GM12878 (cell line): Measurements from ENCODE around the gene CYP26B1. TPM values are rescaled to one million over a fixed set of nuclear protein-coding genes. Genes with fewer than 3 reads are reported as not detected.

Experiments used
- ATAC-seq: fragments of 200-7000 bp; cut with Tn5 transposase; 3 replicates; pipeline ENCODE4 v1.9.1; 2020; ENCODE audit warnings: mild to moderate bottlenecking, moderate library complexity
- BruUV-seq: library from RNA; stranded (reverse); fragments of 400-500 nt; replicated peaks from 2 replicates; lab custom pipeline; 2021; lab: Mats Ljungman, UMichigan
- CTCF ChIA-PET: fragments of 300-600 bp; sonication (Branson Sonifier 250); formaldehyde crosslinking; extraction: SDS; loops from one replicate; lab custom pipeline; 2021; ENCODE audit warnings: inconsistent platforms; lab: Yijun Ruan, JAX
- POLR2A ChIA-PET: fragments of 350-600 bp; formaldehyde crosslinking; extraction: SDS; loops from one replicate; lab custom pipeline; 2021; ENCODE audit warnings: inconsistent platforms; lab: Charles Lee
- RAD21 ChIA-PET: fragments of 300-600 bp; sonication (Branson Sonifier 250); formaldehyde crosslinking; loops from one replicate; lab custom pipeline; 2023; ENCODE audit warnings: antibody characterized with exemption; ENCODE audit not compliant: unreplicated experiment; lab: Charles Lee
- SMC1A ChIA-PET: fragments of 300-600 bp; sonication (Branson Sonifier 250); formaldehyde crosslinking; loops from one replicate; lab custom pipeline; 2023; ENCODE audit not compliant: unreplicated experiment, uncharacterized antibody; lab: Charles Lee
- DNase-seq: peaks from one replicate; pipeline ENCODE4 v3.0.0-alpha.2; 2011; ENCODE audit warnings: low read depth, low spot score
- FAIRE-seq: peaks from 3 replicates; lab custom pipeline; 2011; peaks lifted over from hg19 to GRCh38; lab: Jason Lieb, UNC
- H2AFZ ChIP-seq: 2 replicates; pipeline ENCODE4 v1.6.0; 2011; ENCODE audit warnings: low read depth, low read length, control low read depth; ENCODE audit not compliant: control insufficient read depth
- H3K27ac ChIP-seq: 2 replicates; pipeline ENCODE4 v1.5.1; 2011; ENCODE audit warnings: control low read depth; ENCODE audit not compliant: control insufficient read depth, insufficient read depth
- H3K27me3 ChIP-seq, 2 experiments: replicated peaks in 1 of 2; 2 replicates each; pipeline versions ENCODE4 v1.6.0 to v1.6.1; 2011; ENCODE audit warnings: low read length in 1 of 2; ENCODE audit not compliant: control insufficient read depth in 2 of 2, insufficient read depth in 2 of 2
- H3K36me3 ChIP-seq, 2 experiments: 2 replicates each; pipeline ENCODE4 v1.5.1; 2011; ENCODE audit warnings: low read length in 1 of 2; ENCODE audit not compliant: control insufficient read depth in 2 of 2, insufficient read depth in 2 of 2
- H3K4me1 ChIP-seq: 2 replicates; pipeline ENCODE4 v1.6.1; 2011; ENCODE audit warnings: mild to moderate bottlenecking, low read length, moderate library complexity, mixed read lengths; ENCODE audit not compliant: control insufficient read depth, insufficient read depth
- H3K4me2 ChIP-seq: 2 replicates; pipeline ENCODE4 v1.6.0; 2011; ENCODE audit warnings: control low read depth; ENCODE audit not compliant: control insufficient read depth, insufficient read depth
- H3K4me3 ChIP-seq: fragments of 200-600 bp; sonication (generic); 2 replicates; pipeline ENCODE4 v1.5.1; 2016
- H3K79me2 ChIP-seq: 2 replicates; pipeline ENCODE4 v1.6.0; 2011; ENCODE audit warnings: low read length; ENCODE audit not compliant: control insufficient read depth, insufficient read depth
- H3K9ac ChIP-seq: 2 replicates; pipeline ENCODE4 v1.8.0; 2011; ENCODE audit warnings: low read length, control low read depth, mixed read lengths; ENCODE audit not compliant: control insufficient read depth, insufficient read depth
- H3K9me3 ChIP-seq: replicated peaks from 3 replicates; pipeline ENCODE4 v1.5.1; 2011; ENCODE audit warnings: mild to moderate bottlenecking, low read length; ENCODE audit not compliant: control insufficient read depth, insufficient read depth
- H4K20me1 ChIP-seq: 2 replicates; pipeline ENCODE4 v1.6.0; 2011; ENCODE audit not compliant: control insufficient read depth, insufficient read depth
- CEBPB ChIP-seq, 2 experiments: fragments of 150-350 bp in 1 of 2; IDR thresholded peaks; 2 replicates each; pipeline ENCODE4 v1.6.1; 2012 to 2014; ENCODE audit warnings: low read depth in 2 of 2, low read length in 2 of 2, borderline replicate concordance in 1 of 2, inconsistent platforms in 1 of 2
- CEBPZ ChIP-seq: fragments of 150-350 bp; IDR thresholded peaks from 2 replicates; pipeline ENCODE4 v1.6.1; 2016; ENCODE audit warnings: low read depth, low read length
- EP300 ChIP-seq, 2 experiments: fragments of 150-350 bp in 1 of 2; IDR thresholded peaks; 2 replicates each; pipeline ENCODE4 v1.6.1; 2011 to 2012; ENCODE audit warnings: low read depth in 2 of 2, low read length in 2 of 2, borderline replicate concordance in 1 of 2, improper control_type of control experiment in 1 of 2, inconsistent platforms in 1 of 2; ENCODE audit not compliant: control insufficient read depth in 1 of 2
- HDAC6 ChIP-seq: fragments of 200-600 bp; sonication (generic); IDR thresholded peaks from one replicate; pipeline ENCODE4 v1.8.0; 2017; ENCODE audit warnings: antibody characterized with exemption; ENCODE audit not compliant: unreplicated experiment
- LARP7 ChIP-seq: fragments of 450-650 bp; IDR thresholded peaks from 2 replicates; pipeline ENCODE4 v1.6.1; 2017; ENCODE audit warnings: mild to moderate bottlenecking
- POU2F2 ChIP-seq: IDR thresholded peaks from 3 replicates; pipeline ENCODE4 v1.6.1; 2011; ENCODE audit warnings: low read depth, mild to moderate bottlenecking, low read length, borderline replicate concordance
- RUNX3 ChIP-seq: IDR thresholded peaks from 2 replicates; pipeline ENCODE4 v1.6.1; 2012; ENCODE audit warnings: low read length, inconsistent platforms
- TCF12 ChIP-seq: IDR thresholded peaks from 2 replicates; pipeline ENCODE4 v1.6.1; 2011; ENCODE audit warnings: low read depth, mild to moderate bottlenecking, low read length
- WRNIP1 ChIP-seq: IDR thresholded peaks from 2 replicates; pipeline ENCODE4 v1.6.1; 2011; ENCODE audit warnings: low read depth, low read length, improper control_type of control experiment, borderline replicate concordance
- ZNF592 ChIP-seq: fragments of 450-650 bp; IDR thresholded peaks from 2 replicates; pipeline ENCODE4 v1.6.1; 2017; ENCODE audit warnings: mild to moderate bottlenecking, moderate library complexity
- WGBS: methylation state at CpG from one replicate; pipeline ENCODE4 v1.1.6; 2016; ENCODE audit warnings: low lambda C conversion rate; ENCODE audit not compliant: insufficient replicate concordance, insufficient coverage; ENCODE audit errors: missing lambda C conversion rate; 5-methylcytosine and 5-hydroxymethylcytosine counted together
- in situ Hi-C: fragments of 300-500 bp; cut with MboI; formaldehyde crosslinking; loops from 9 replicates; pipeline ENCODE4 v1.14.3; 2018; ENCODE audit warnings: mixed read lengths
- intact Hi-C: fragments of 100-400 bp; cut with micrococcal nuclease; formaldehyde crosslinking; loops from one replicate; pipeline ENCODE4 v1.14.2; 2022; ENCODE audit not compliant: unreplicated experiment
- polyA plus RNA-seq, 11 experiments: library from polyadenylated mRNA; depleted of rRNA in 4 of 11; unstranded in 6 of 11; stranded (reverse) in 5 of 11; fragments of >200 nt; fragmentation: Nextera tagmentation in 4 of 11; fragmentation: Illumina TruSeq in 1 of 11; extraction: Ambion mirVana in 4 of 11; extraction: Trizol in 1 of 11; gene quantifications; 1 replicate in 1 of 11; 2 replicates in 10 of 11; pipeline versions ENCODE4 v1.2.1 to v1.2.3, GENCODE V29; 2011 to 2016; ENCODE audit warnings: inconsistent platforms in 2 of 11, missing spikeins in 2 of 11, low read depth in 1 of 11
- total RNA-seq, 4 experiments: library from RNA; depleted of rRNA in 3 of 4; stranded (reverse); fragments of >200 nt in 3 of 4; fragmentation: Illumina TruSeq in 1 of 4; extraction: Trizol in 1 of 4; gene quantifications; 2 replicates each; pipeline versions ENCODE4 v1.2.1 to v1.2.3, GENCODE V29; 2013 to 2021
- TF ChIP-seq, protein P1 (sequence below): fragments of 450-650 bp; IDR thresholded peaks from 2 replicates; pipeline ENCODE4 v1.6.1; 2017; ENCODE audit warnings: mild to moderate bottlenecking, moderate library complexity

The CYP26B1 gene
- total and polyA plus RNA-seq, 10 of the 15 experiments (the other 5 are each of a cell fraction or from before 2014, with no cell fraction given) = not detected

GRCh38 chr2:72191441-72191840 lies 43.8 kb upstream of the CYP26B1 start:
- POLR2A ChIA-PET = no interaction called here
- WGBS = 55% methylated on average over 1 of the region's 1 CpG
- Histone ChIP-seq H3K4me3 (no peak overlapping the region), H3K79me2 (no peaks in the 10 kb centered on the region), H3K4me1 (no peaks in the 10 kb centered on the region), H3K27ac (no peak overlapping the region), H2AFZ (no peak overlapping the region), H3K9ac (no peak overlapping the region), H4K20me1 (no peaks in the 10 kb centered on the region), H3K9me3 (no peaks in the 10 kb centered on the region; the same call in 2 of the 3 replicates), H3K27me3 (no peaks in the 10 kb centered on the region), H3K36me3 (no peaks in the 10 kb centered on the region), H3K4me2 (no peak overlapping the region)
- intact Hi-C loops = no loop called here
- DNase-seq (no peak), FAIRE-seq (no peak), ATAC-seq (no peak)
- CTCF ChIA-PET = no interaction called here
- in situ Hi-C loops = no loop called here
- RAD21 ChIA-PET = no interaction called here
- BruUV-seq = no TSS peak
- SMC1A ChIA-PET = no interaction called here
- no peak for TF ChIP-seq ZNF592
- TF ChIP-seq CEBPZ = no peak
- no peak for TF ChIP-seq POU2F2
- TF ChIP-seq LARP7 = no peak
- TF ChIP-seq HDAC6 = no peak
- no peak for TF ChIP-seq RUNX3
- TF ChIP-seq TCF12 = no peak
- TF ChIP-seq, protein P1, sequence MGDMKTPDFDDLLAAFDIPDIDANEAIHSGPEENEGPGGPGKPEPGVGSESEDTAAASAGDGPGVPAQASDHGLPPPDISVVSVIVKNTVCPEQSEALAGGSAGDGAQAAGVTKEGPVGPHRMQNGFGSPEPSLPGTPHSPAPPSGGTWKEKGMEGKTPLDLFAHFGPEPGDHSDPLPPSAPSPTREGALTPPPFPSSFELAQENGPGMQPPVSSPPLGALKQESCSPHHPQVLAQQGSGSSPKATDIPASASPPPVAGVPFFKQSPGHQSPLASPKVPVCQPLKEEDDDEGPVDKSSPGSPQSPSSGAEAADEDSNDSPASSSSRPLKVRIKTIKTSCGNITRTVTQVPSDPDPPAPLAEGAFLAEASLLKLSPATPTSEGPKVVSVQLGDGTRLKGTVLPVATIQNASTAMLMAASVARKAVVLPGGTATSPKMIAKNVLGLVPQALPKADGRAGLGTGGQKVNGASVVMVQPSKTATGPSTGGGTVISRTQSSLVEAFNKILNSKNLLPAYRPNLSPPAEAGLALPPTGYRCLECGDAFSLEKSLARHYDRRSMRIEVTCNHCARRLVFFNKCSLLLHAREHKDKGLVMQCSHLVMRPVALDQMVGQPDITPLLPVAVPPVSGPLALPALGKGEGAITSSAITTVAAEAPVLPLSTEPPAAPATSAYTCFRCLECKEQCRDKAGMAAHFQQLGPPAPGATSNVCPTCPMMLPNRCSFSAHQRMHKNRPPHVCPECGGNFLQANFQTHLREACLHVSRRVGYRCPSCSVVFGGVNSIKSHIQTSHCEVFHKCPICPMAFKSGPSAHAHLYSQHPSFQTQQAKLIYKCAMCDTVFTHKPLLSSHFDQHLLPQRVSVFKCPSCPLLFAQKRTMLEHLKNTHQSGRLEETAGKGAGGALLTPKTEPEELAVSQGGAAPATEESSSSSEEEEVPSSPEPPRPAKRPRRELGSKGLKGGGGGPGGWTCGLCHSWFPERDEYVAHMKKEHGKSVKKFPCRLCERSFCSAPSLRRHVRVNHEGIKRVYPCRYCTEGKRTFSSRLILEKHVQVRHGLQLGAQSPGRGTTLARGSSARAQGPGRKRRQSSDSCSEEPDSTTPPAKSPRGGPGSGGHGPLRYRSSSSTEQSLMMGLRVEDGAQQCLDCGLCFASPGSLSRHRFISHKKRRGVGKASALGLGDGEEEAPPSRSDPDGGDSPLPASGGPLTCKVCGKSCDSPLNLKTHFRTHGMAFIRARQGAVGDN = no peak
- no peak for TF ChIP-seq WRNIP1
- TF ChIP-seq EP300 (IDR thresholded peaks at IDR 0.05; ENCODE audit: borderline replicate concordance in 1 of 2, control insufficient read depth in 1 of 2, low read depth in 2 of 2, low read length in 2 of 2) = no peak
- TF ChIP-seq CEBPB (IDR thresholded peaks at IDR 0.05; ENCODE audit: borderline replicate concordance in 1 of 2, low read depth in 2 of 2, low read length in 2 of 2) = no peak
